ENCODE measurements around the gene CLASP1. TPM values are rescaled to one million over a fixed set of nuclear protein-coding genes. Genes with fewer than 3 reads are reported as not detected.

Gene CLASP1
- total RNA-seq, 1 experiment from 2014 or later: 45.9 TPM

GRCh38 chr2:121489911-121490583 is 159.2 kb downstream of the CLASP1 start:
- 0 out of 5 replicates have a peak overlapping the region, but pooled peaks of 1 of the 2 experiments have one; percentile 7 for H3K4me3 Mint-ChIP-seq
- Histone ChIP-seq H2BK20ac (ENCODE audit: low read depth, low read length, poor library complexity, severe bottlenecking) (no peak overlapping the region), H3K18ac (ENCODE audit: insufficient read length, low read depth, low read length) (no peak overlapping the region), H3K23me2 (ENCODE audit: insufficient read length, low read depth, low read length, poor library complexity, severe bottlenecking) (no peaks in the 10 kb centered on the region), H2AK5ac (ENCODE audit: insufficient read length, low read length) (no peak overlapping the region), H3K79me2 (ENCODE audit: insufficient read depth, low read length) (peaks cover 2% of the 10 kb centered on the region), H4K5ac (ENCODE audit: insufficient read length, low read depth, low read length) (no peak overlapping the region), H4K91ac (ENCODE audit: insufficient read length, low read depth, low read length) (no peak overlapping the region), H2BK120ac (ENCODE audit: low read depth, low read length, poor library complexity, severe bottlenecking) (no peak overlapping the region), H3K23ac (ENCODE audit: insufficient read length, low read depth, low read length) (no peak overlapping the region), H2AFZ (ENCODE audit: low read length) (no peak overlapping the region), H3K56ac (ENCODE audit: insufficient read length, low read depth, low read length) (no peak overlapping the region), H3K27me3 (ENCODE audit: insufficient read depth, low read length) (no peaks in the 10 kb centered on the region), H4K8ac (replicated peaks; ENCODE audit: insufficient read length, low read depth, low read length) (no peak overlapping the region), H3K27ac (ENCODE audit: insufficient read length, low read depth, low read length) (no peak overlapping the region), H3K9me3 (ENCODE audit: control insufficient read depth, low read depth, low read length) (no peaks in the 10 kb centered on the region), H2BK12ac (ENCODE audit: insufficient read length, low read depth, low read length) (no peak overlapping the region), H3K4ac (ENCODE audit: low read depth, low read length) (no peak overlapping the region), H3K79me1 (ENCODE audit: insufficient read depth, low read depth, low read length, poor library complexity, severe bottlenecking) (no peaks in the 10 kb centered on the region), H3K9ac (ENCODE audit: extremely low read depth, insufficient read length, low read length) (no peak overlapping the region), H2BK5ac (ENCODE audit: insufficient read length, low read length) (no peak overlapping the region), H4K20me1 (ENCODE audit: control insufficient read depth, insufficient read depth, insufficient read length) (no peaks in the 10 kb centered on the region), H3K4me2 (ENCODE audit: insufficient read depth, insufficient read length, low read length) (no peak overlapping the region), H2BK15ac (ENCODE audit: low read depth, low read length) (no peak overlapping the region), H3K4me1 (ENCODE audit: insufficient read depth, low read length) (peaks cover 2% of the 10 kb centered on the region; the same call in 1 of the 2 replicates), H3K14ac (ENCODE audit: insufficient read depth, low read length) (no peak overlapping the region), H3T11ph (ENCODE audit: low read length) (no peak overlapping the region)
- H3K4me1 Mint-ChIP-seq: peaks cover 24 to 26% of the 10 kb centered on the region in 2 experiments
- no peak for DNase-seq
- no peaks in the 10 kb centered on the region; a peak in 1 of 7 replicates for H3K36me3 Mint-ChIP-seq (ENCODE audit: insufficient read depth in 1 of 3, low read depth in 3 of 3)
- no CpG with 5 or more reads among the region's 2 CpGs for WGBS (ENCODE audit: extremely low coverage, insufficient read length, low lambda C conversion rate)
- H3K27ac Mint-ChIP-seq: peak overlapping the region in 2 of 3 experiments; percentile 28 to 71; a peak in 2 of 7 replicates
- TF ChIP-seq CTCF (conservative IDR thresholded peaks at IDR 0.05): no peak
- H3K9me3 Mint-ChIP-seq: no peaks in the 10 kb centered on the region
- no peaks in the 10 kb centered on the region for H3K27me3 Mint-ChIP-seq (ENCODE audit: low read depth)

Data from H9 (cell line).